Kidney glomerular epithelial cell (primary cell): ENCODE results near the gene HLA-E.

Experiments
- DNase-seq: peaks from one replicate; lab custom pipeline; 2025; lab: John Stamatoyannopoulos, UW

The HLA-E gene

DNA sequence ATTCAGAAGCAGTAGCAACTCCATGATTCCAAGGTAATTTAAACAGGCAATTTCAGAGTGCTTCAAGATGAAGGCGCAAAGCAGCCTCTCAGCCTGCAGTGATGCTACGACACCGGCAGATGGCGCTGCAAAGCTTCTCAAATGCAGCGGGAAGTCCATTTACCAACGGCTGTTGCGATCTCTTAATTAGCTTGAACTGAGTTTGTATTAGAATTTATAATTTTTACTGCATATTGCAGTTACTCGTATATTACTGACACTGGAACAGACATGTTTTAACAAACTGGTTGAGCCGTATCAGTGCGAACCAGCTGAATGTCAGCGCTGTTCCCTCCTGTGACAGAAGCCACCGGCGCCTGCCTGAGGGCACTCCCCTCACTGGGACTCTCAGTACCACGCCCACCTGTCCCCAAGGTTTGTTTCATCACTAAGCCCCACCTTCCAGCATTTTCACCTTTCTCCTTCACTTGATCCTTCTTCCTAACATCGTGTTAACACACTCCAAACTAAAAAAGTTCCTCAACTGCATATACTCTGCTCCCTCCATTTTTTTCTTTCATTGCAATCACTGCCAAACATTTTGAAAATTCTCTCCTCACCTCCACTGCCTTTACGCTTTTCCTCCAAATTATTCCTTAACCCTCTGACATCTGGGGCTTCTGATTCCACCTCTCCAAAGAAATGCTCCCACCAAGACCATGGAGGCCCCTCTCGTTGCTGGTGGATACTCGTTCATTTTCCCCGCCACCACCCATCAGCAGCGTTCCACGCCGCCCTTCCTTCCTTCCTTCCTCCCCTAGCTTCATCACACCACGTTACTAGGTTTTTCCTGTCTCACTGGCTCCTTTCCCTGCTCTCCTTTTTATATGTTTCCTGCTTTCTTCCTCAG lies 52.5 kb downstream of the HLA-E start:
- DNase-seq, result peak; percentile 56

DNA sequence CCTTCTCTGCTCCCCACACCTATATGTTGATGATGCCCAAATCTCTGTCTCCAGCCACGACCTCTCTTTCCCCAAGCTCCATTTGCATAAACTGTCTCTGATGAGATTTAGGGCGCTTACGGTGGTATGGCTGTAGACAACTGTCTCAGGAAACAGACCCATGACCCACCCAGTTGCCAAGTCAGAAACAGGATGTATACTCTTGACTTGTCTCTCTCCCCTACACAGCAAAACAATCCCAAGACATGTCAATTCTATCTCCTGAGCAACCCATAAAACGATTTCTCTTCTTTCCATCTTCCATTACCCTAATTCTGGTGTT lies 53.1 kb downstream of the HLA-E start:
- no peak for DNase-seq

DNA sequence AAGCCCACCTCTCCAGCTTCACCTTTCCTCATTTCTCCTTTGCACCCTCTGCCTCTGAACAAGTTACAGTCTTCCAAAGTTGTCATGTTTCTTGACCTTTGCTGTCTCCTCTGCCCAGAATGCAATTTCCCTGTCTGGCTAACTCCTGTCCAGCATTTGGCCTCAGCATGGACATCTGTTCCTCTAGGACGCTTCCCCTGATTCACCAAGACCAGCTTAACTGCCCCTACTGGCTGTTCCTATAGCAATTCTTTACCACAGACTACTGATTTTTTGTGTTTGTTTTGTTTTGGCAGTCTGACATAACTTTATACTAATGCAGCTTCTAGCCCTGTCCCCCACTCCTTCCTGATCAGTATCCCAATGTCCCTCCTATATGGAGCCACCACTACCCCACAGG lies 53.6 kb downstream of the HLA-E start:
- no peak for DNase-seq
